Measurements from ENCODE around the gene UBE2I.
"Not testable (repeated sequence)": the region's sequence is repeated elsewhere in the genome, so short reads cannot be mapped to it uniquely, and the experiment has no call there.

The UBE2I gene

DNA sequence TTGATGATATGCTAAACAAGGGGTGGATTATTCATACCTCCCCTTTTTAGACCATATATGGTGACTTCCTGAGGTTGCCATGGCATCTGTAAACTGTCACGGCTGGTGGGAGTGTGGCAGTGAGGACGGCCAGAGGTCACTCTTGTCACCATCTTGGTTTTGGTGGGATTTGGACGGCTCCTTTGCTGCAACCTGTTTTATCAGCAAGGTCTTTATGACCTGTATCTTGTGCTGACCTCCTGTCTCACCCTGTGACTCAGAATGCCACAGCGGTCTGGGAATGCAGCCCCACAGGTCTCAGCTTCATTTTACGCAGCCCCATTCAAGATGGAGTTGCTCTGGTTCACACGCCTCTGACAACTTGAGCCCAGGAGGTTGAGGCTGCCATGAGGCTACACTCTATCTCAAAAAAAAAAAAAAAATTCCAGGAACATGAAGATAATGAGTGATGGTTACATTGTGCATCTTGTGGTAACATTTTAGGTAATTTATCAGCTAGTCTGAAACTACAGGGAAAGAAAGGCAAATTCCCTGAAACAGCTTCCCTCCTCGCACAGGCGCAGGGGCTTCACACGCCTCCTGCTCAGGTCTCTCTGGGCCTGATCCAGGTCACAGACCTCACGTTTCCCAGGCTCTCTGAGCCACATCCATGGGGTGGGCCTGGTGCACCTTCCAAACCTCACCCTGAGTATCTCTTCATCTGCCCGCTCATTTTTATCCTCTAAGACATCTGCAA lies 15.3 kb upstream of the UBE2I start:
- DNase-seq = no peak

- DNase-seq = no peak
Observed at GRCh38 chr16:1295465-1295864, 14.0 kb upstream of the UBE2I start.

- not testable (repeated sequence) for DNase-seq
Observed at GRCh38 chr16:1296688-1297017, 12.8 kb upstream of the UBE2I start.

GRCh38 chr16:1297018-1297696 lies 12.3 kb upstream of the UBE2I start:
- DNase-seq = no peak

DNA sequence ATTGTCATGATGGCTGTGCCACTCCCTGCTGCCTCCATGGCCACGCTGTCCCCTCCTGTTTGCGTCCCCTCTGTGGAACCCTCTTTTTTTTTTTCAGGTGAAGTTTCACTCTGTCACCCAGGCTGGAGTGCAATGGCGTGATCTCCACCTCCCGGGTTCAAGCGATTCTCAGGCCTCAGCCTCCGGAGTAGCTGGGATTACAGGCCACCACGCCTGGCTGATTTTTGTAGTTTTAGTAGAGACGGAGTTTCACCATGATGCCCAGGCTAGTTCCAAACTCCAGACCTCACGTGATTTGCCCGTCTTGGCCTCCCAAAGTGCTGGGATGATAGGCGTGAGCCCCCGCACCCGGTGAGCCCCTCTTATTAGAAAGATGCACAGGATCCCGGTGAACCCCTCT lies 11.0 kb upstream of the UBE2I start:
- DNase-seq = no peak

DNA sequence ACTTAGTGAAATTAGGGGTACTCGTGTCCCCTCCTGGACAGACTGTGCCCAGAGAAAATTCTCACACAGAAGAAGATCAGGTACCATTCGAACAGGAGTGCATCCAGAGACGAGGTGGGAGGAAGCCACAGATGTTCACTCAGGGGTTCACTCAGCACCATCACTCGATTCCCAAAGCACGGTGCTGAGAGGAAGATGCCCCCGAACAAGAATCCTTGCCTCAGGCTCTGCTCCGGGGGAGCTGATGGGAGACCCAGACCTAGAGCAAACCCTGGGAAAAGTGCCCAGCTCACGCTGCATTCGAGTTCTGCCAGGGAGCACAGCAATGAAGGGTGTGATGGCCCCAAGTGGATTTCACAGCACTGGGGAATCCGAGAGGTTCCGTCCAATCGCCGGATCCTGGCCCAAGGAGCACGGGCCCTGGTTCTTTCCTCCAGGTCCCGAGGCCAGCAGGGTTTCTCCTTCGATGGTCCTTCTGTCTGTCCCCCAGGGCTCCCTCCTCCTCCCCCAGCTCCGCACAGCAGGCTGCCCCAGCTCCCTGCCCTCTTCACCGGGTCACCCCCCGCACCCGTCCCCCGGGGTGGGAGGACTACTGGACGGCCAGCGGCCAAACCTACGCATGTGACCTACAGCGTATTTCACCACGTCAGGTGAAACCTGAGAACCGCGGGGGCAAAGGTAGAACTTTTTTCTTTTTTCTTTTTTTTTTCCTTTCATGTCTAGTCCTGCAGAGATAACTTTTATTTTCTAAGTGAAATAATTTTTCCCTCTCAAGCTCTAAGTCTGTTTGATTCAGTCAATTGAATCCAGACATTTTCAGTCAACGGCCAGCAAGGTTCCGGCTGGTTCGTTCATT lies 10.2 kb upstream of the UBE2I start:
- no peak for DNase-seq

- DNase-seq = no peak
Observed at GRCh38 chr16:1299868-1300203, 9.6 kb upstream of the UBE2I start.

DNA sequence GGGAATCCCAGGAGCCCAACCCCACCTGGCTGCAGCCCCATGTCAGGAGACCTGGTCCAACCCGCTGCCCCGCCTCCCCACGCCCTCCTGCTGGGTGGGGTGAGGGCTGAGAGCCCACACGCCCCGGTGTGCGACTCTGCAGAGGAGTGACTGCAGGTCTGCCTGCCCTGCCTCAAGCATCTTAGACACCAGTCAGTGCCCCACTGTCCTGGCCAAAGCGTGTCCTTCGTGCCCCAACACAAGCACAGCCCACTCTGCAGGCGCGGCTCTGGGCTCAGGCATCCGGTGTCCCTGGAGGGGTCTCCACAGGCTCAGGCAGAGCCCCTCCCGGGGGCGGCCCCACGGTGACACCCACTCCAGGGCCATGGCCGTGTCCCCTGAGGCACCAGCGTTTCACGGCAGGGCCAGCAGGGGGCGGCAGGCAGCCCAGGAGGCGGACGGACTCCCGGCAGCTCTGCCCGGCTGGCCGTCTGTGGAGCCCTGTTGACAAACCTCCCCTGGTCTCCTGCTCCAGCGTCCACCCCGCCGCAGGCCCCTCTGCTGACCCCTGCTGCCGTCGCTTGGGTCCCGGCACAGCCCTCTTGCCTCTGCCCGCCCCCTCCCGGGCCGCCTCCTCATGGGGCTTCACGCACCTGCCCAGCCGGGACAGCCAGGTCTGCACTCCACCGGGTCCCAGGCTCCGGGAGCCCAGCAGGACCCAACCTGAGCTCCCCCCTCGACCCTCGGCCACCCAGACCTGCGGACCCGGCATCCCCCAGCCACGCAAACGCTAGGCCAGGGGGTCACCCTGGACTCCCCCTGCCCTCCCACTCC lies 8.6 kb upstream of the UBE2I start:
- DNase-seq = peak; percentile 82

DNA sequence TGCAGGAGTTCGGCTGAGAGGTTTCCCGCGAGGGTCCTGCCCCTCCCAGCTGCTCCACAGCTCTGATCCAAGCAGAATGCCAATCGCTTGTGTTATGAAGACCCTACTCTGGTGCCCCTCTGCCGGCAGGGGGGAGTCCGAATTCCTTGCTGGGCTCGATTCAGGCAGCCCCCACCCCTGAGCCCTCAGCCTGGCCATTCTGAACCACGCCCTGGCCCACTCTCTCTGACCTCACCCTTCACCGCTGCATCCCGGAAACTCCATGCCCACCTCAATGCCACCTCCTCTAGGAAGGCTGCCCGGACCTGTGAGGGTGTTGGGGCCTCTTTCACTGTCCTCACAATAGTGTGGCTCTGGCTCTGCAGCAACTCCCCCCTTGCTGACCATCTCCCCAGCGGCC lies 7.9 kb upstream of the UBE2I start:
- DNase-seq = no peak

GRCh38 chr16:1305823-1306222 lies 3.6 kb upstream of the UBE2I start:
- DNase-seq = no peak

DNA sequence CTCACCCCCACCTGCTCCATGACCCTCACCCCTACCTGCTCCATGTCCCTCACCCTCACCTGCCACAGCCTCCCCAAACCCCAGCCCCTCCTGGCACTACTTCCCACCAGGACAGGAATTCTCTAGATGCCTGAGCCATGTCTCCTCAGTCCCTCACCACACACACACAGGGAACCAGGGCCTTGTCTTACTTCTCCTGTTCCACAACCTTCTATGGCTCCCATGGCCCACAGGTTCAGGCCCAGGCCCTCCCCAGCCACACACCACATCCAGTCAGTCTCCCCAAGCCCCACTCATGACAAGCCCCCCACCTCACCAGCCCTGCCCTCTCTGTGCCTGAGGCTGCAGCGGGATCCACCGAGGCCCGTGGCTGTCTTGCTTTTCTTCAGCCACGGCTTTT lies 3.1 kb upstream of the UBE2I start:
- DNase-seq = no peak

DNA sequence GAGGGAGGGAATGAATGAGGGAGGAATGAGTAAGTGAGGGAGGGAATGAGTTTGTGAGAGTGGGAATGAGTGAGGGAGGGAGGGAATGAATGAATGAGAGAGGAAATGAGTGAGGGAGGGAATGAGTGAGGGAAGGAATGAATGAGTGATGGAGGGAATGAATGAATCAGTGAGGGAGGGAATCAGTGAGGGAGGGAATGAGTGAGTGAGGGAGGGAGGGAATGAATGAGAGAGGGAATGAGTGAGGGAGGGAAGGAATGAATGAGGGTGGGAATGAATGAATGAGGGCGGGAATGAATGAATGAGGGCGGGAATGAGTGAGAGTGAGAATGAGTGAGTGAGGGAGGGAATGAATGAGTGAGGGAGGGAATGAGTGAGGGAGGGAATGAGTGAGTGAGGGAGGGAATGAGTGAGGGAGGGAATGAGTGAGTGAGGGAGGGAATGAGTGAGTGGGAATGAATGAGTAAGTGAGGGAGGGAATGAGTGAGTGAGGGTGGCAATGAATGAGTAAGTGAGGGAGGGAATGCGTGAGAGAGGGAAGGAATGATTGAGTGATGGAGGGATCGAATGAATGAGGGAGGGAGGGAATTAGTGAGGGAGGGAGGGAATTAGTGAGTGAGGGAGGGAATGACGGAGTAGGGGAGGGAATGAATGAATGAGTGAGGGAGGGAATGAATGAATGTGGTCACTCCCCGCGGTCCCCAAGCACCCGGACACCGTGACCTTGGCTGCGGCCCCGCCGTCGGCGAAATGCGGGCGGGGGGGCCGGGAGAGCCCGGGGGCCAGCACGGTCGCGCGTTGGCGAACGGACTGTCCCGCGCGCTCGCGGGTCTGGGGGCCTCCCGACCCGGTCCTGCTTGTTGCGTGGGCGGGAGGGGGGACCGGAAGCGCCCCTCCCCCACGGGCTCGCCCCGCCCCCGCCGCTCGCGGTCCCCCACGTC lies 1.1 kb upstream of the UBE2I start:
- no peak for DNase-seq

- DNase-seq = peak; percentile 61
Observed at GRCh38 chr16:1309888-1310831, 724 bp downstream of the UBE2I start.

DNA sequence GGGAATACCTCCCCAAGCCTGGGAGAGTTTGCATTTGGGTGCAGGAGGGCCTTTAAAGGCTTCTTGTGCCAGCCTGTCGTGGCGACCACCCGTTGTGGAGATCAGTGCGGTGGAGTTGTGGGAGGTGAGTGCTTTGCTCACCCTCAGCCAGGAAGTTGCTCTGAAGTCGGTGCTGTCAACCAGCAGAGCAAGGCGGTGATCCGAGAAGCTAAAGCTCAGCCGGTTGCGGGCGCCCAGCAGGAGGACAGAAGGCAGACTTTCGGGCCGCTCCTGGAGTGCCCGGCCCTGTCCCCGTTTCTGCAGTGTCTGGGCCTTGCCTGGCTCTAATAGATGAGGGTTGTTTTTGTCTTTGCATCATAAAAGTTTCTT lies 1.4 kb downstream of the UBE2I start:
- DNase-seq = peak; percentile 35

- no peak for DNase-seq
Observed at GRCh38 chr16:1311212-1311737, 1.8 kb downstream of the UBE2I start.

- no peak for DNase-seq
Observed at GRCh38 chr16:1311738-1312466, 2.5 kb downstream of the UBE2I start.

DNA sequence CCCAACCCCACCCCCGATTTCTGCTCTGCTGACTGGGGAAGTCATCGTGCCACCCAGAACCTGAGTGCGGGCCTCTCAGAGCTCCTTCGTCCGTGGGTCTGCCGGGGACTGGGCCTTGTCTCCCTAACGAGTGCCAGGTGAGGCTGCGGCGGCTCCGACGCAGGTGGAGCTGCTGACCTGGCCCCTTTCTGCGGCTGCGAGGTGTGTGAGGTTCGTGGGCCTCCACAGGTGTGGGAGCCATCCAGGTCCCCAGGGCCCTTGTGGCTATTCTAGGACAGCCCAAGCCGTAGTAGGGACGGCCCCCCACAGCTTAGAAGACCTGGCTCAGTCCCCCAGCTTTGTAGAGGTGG lies 3.0 kb downstream of the UBE2I start:
- DNase-seq = no peak

- DNase-seq = no peak
Observed at GRCh38 chr16:1312903-1313302, 3.5 kb downstream of the UBE2I start.

- no peak for DNase-seq
Observed at GRCh38 chr16:1313721-1314369, 4.4 kb downstream of the UBE2I start.
